EH (cell line): ENCODE measurements around the gene TUBA1C.

Experiments
- DNase-seq: peaks from one replicate; pipeline ENCODE4 v3.0.0-alpha.2; 2015; ENCODE audit warnings: low read depth

Gene TUBA1C

GRCh38 chr12:49283541-49284429 lies 18.9 kb downstream of the TUBA1C start:
- DNase-seq: no peak

DNA sequence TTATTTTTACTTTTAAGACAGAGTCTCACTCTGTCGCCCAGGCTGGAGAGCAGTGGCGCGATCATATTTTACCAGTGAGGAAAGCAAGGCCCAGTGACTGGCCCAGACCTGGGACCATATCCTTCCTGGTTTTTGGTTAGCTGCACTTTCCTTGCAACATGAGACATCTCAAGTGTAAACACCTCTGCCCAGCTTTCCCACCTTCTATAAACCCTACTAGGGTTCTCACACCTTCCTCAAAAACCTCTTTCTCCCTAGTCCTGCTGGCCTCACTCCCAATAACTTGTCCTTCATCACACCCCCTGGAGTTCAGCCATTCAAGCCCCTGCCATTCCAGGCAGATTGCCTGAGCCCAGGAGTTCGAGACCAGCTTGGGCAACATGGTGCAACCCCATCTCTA lies 19.8 kb downstream of the TUBA1C start:
- no peak for DNase-seq

DNA sequence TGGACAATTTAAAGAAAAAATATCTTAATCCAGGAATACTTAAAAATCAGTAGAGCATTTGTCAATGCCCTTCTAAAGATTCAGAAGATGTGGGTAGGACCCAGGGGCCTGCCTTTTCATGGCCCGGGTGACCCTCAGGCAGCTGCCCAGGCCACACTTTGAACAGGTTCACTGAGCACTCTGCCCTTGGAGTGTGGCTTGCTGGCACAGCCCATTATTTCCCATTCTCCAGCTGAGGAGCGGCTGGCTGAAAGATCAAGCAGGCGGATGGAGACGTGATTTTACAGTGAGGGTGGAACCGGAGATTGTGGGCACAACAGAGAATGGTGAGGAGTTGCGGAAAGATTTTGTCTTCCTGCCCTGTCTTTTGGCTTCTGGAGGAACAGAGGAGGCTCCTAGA lies 23.0 kb downstream of the TUBA1C start:
- no peak for DNase-seq

DNA sequence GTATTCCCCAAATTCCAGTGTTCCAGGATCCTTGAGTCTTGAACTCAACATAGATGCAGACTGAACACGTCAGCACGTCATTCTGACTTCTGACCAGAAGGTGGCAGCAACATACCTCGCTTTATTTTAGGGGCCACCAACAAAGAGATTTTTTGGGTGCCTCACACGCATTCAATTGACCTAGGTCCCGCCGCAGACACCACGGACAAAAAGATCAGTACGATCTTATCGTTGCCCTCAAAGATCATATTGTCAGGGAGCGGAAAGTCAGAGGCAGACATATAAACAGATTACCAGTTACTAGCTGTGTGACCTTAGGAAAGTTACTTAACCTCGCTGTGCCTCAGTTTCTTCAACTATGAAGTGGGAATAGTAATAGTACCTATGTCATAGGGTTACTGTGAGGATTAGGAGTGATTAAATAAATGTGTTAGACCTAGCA lies 23.6 kb downstream of the TUBA1C start:
- peak; percentile 61 for DNase-seq

DNA sequence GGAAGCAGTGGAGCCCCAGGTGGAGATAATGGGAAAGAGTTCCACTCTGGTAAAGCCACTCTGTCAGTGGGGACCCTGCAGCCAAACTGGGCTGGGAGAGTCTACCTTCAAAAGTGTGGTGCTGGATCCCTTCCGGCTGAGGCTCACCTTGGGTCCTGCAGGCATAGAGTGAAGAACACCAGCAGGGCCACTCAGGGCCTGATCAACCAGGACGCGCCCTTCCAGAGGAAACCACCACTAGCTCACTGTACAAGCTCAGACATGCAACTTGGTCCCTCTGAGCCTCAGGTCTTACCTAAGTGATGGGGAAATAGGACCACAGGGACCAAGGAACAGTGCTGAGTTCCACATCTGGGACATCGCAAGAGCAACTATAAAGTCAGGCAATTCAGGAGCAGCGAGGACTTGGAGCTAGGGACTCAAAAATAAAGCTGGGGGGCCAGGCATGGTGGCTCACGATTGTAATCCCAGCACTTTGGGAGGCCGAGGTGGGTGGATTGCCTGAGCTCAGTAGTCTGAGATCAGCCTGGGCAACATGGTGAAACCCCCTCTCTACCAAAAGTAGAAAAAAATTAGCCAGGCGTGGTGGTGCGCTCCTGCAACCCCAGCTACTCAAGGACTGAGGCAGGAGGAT lies 24.2 kb downstream of the TUBA1C start:
- DNase-seq: no peak

DNA sequence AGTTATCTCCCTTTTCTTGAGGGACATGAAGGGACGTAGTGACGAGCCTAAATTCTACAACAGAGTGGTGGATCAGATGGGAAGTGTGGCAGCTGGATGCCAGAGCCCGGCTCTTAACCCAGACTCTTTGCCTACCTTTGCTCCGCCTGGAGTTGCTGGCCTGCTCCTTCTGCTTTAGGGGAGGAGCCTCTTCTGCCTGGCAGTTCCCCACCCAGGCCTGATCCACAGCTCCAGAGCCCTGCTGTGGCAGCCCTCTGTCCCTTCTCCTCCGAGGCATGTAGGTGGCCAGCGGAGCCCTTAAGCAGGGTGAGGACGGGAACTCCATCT lies 27.8 kb downstream of the TUBA1C start:
- no peak for DNase-seq

GRCh38 chr12:49293056-49293956 lies 28.4 kb downstream of the TUBA1C start:
- DNase-seq: no peak

DNA sequence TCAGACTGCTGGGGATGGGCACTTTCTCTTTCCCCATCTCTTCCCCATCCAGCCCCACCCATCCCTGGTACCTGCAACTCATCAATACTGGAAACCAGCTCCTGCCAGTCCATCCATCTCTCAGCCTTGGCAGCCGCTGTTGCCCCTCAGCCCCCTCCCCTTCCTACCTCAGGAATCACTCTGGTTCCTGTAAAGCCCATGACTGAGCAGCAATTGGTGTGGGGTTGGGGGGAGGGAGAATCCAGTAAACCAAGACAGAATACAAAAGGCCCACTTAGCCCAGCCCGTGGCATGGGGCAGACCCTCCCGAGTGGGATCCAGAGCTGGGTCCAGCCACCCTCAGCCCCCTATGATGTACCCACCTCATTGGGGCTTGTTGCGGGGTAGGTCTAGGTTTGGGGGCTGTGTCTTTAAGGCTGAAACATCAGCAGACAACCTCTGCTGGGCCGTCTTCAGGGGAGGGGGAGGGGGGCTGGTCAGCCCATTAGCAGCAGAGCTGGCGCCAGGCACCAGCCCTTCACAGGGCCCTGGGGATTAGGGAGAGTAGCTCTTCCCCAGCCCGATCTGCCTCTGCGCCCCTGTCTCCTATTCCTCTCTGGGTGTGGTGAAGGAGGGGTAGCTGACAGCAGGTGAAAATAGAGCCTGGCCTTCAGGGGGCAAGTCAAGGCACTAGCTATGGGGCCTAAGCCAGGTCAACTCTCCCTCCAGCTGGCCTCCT lies 29.4 kb downstream of the TUBA1C start:
- DNase-seq: no peak

DNA sequence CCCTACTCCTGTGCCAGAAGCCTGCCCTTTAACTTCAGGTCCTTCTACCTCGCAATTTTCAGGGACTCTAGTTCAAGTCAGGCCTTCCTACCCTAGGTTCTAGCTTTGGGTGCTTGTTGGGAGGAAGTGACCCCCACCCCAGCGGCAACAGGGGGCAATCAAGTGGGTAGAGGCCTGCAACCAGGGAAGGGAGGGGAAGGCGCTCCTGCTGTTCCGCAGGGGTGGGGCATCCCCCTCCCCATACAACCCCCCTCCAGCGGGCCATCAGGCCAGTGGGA lies 29.9 kb downstream of the TUBA1C start:
- no peak for DNase-seq

- no peak for DNase-seq
Measured at GRCh38 chr12:49295082-49295936, 30.4 kb downstream of the TUBA1C start, which contains the start of gene PRPH. Gene PRPH, plus strand, starts transcription at chr12:49295147. Its CDS starts 54 bp downstream, at chr12:49295201.

DNA sequence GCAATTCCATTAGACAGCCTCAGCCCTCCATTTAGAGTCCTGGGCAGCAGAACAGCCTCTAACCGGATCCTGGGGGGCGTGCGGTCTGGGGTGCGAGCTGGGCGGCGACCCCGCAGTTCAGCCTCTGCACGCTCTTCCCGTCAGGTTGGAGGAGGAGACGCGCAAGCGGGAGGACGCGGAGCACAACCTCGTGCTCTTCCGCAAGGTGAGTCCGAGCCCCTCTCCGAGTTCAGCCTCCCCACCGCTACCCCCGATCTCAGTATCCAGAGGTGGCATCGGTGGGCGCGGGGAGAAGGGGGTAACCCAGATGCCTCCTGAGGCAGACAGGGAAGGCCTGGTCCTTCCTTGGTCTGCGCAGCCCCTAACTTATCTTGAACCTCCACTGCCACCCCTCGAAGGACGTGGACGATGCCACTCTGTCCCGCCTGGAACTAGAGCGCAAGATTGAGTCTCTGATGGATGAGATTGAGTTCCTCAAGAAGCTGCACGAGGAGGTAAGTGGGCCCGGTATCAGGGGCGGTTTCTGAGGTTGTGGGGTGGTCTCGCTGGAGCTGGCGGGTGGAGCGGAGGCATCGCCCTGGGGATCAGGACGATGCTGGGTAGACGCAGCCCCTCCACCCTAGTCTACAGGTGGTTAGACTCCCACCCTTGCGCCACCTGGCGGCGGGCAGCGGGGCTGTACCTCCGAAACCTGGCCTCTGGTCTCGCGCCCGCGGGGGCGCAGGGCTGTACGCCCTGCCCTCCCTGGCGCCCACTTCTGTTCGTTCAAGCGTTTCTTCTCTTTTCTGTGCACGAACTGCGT lies 31.4 kb downstream of the TUBA1C start:
- DNase-seq: peak; percentile 26

DNA sequence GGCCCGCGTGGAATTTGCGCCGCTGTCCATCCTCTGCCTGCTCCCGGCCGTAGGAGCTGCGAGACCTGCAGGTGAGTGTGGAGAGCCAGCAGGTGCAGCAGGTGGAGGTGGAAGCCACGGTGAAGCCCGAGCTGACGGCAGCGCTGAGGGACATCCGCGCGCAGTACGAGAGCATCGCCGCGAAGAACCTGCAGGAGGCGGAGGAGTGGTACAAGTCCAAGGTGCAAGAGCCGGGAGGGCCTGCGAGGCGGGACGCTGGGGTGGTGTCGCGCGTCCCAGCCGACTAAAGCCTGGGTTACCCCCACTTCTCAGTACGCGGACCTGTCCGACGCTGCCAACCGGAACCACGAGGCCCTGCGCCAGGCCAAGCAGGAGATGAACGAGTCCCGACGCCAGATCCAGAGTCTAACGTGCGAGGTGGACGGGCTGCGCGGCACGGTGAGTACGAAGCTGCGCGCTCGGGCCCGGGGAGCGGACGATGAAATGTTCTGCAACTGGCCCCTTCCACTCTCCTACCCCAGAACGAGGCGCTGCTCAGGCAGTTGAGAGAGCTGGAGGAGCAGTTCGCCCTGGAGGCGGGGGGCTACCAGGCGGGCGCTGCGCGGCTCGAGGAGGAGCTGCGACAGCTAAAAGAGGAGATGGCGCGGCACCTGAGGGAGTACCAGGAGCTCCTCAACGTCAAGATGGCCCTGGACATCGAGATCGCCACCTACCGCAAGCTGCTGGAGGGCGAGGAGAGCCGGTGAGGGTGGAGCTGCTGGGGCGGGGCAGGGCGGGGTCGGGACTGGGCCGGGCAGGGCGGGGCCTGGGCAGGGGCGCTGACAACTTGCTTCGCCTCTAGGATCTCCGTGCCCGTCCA lies 32.2 kb downstream of the TUBA1C start:
- DNase-seq: no peak

DNA sequence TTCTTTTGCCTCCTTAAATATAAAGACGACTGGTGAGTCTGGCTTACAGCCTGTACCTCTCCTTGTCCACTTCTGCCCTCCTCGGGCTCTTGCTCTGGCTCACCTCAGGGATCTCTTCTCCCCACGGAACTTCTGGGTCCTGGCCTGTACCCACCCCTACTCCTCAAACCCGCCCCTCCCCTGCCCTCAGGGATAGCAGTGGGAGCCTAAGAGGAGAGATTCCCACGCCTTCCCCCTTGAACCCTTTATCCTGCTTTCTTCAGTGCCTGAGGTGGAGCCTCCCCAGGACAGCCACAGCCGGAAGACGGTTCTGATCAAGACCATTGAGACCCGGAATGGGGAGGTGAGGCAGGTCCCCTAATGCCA lies 32.8 kb downstream of the TUBA1C start:
- DNase-seq: no peak

DNA sequence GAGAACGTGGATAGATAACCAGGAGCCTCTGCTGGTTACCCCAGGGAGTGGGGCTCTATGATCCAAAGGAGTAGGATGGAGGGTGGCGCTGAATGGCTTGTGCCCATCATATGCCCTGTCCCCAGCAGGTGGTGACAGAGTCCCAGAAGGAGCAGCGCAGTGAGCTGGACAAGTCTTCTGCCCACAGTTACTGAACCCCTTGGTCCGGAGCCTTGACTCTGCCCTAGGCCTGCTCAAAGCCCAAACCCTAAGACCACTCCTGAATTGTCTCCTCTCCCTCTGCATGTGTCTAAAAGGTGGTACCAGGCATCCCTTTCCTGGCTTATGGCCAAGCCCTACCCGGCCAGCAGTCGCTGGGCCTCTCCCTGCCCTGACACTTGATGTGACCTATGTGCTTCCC lies 33.3 kb downstream of the TUBA1C start:
- DNase-seq: no peak

DNA sequence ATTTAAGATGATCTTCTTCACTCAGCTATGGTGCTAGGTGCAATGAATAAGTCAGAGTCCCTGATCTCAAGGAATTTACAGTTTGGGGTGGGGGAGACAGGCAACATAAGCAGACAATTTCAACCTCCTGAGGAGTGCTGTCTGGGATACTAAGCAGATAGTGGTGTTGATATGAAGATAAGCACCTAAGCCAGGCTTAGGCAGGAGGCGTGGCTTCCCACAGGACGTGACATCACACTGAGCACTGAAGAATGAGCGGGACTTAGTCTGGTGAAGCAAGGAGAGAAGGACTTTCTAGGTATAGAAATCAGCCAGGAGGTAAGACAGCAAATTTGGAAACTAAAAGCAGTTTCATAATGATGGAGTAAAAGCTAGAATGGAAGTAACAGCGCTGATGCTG lies 36.9 kb downstream of the TUBA1C start:
- no peak for DNase-seq

- peak; percentile 57 for DNase-seq
Measured at GRCh38 chr12:49304161-49304560, 39.3 kb downstream of the TUBA1C start.

DNA sequence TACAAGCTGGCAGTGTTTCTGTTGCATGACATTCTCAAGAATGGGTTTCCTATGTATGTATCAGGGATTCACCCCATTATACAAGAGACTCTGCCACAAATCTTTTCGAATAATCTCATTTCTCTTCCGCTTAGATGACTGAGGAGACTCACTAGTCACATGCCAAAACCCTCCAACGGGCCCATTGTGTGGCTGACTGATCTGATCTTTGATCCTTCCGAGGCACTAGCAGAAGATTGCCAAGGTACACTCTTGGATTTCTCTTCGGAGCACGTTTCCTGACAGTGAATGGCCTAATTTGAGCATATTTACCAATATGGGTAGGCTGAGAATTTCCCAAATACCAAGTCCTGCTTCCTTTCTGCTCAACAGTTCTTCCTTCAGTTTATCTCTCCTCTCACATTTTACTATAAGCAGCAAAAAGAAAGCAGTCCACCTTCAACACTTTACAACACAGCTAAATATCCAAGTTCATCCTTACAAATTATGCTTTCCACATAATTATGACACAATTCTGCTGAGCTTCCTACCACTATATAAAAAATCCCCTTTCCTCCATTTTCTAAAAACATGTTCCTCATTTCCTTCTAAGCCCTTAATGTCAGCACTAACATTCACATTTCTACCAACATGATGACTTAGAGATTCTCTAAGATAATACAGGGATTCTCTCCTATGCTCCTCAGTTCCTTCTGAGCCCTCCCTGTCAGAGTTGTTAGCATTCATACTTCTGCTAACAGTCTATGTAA lies 41.1 kb downstream of the TUBA1C start:
- DNase-seq: no peak

GRCh38 chr12:49309386-49309785 lies 44.5 kb downstream of the TUBA1C start:
- DNase-seq: no peak
